ENCODE data around the gene OLFML3. TPM values are rescaled to one million over a fixed set of nuclear protein-coding genes. Genes with fewer than 3 reads are reported as not detected.

Gene OLFML3
- total RNA-seq, 6 donors from 2014 or later = 11.5 to 59.9 (median 36.6) TPM

DNA sequence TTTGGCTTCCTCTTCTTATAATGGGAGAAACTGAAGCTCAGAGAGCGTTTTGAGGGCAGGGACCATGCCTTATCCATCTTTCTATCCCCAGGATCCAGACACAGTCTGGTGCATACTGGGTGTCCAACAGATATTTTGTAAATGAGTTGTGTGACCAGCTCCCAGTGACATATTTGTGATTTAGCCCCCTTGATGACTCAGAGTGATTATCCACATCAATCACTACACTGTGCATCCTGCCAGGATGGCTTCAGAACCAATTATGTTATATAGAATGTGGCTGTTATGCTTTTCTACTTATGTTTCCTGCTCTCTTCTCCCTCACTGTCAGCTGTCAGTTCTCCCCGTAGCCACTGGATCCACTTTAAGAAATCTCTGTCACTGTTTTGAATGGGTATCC, 11.3 kb downstream of the OLFML3 start:
- Histone ChIP-seq H3K27me3 (no peaks in the 10 kb centered on the region), H3K4me1 (no peaks in the 10 kb centered on the region), H3K27ac (no peak overlapping the region), H3K9me3 (peaks cover 5 to 14% (median 9%) of the 10 kb centered on the region in 4 donors), H3K36me3 (no peaks in the 10 kb centered on the region), H3K4me3 (no peak overlapping the region)
- DNase-seq (no peak), ATAC-seq (ENCODE audit: low FRiP score in 2 of 2) (no peak)
- 63 to 93% methylated on average over 2 of the region's 2 CpGs for WGBS, 2 donors
- no peak for TF ChIP-seq EP300 (IDR thresholded peaks at IDR 0.05)
- TF ChIP-seq, protein P1, sequence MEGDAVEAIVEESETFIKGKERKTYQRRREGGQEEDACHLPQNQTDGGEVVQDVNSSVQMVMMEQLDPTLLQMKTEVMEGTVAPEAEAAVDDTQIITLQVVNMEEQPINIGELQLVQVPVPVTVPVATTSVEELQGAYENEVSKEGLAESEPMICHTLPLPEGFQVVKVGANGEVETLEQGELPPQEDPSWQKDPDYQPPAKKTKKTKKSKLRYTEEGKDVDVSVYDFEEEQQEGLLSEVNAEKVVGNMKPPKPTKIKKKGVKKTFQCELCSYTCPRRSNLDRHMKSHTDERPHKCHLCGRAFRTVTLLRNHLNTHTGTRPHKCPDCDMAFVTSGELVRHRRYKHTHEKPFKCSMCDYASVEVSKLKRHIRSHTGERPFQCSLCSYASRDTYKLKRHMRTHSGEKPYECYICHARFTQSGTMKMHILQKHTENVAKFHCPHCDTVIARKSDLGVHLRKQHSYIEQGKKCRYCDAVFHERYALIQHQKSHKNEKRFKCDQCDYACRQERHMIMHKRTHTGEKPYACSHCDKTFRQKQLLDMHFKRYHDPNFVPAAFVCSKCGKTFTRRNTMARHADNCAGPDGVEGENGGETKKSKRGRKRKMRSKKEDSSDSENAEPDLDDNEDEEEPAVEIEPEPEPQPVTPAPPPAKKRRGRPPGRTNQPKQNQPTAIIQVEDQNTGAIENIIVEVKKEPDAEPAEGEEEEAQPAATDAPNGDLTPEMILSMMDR (IDR thresholded peaks at IDR 0.05) = no peak
- TF ChIP-seq POLR2AphosphoS5 (IDR thresholded peaks at IDR 0.05) = no peak
- no peak for TF ChIP-seq POLR2A (IDR thresholded peaks at IDR 0.05)

DNA sequence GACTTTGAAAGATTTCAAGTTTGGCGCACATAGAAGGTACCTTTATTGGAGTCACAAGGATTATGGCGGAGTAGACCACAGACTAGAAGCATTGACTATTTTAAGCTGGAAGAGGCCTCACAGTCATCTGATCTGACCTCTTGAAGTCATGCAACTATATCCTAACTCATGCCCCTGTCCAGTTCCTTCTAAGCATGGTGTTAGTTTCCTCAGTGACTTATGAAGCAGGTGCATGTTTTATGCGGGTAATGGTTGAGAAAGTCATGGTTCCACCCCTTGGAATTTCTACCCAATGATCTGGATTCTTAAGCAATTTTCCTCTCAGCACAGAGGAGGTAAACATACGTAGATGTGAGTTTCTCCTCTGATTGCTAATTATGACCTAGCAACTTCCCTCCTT, 11.7 kb downstream of the OLFML3 start:
- no peaks in the 10 kb centered on the region for H3K4me1 ChIP-seq
- DNase-seq (no peak), ATAC-seq (ENCODE audit: low FRiP score in 2 of 2) (no peak)
- no peak overlapping the region for H3K4me3 ChIP-seq
- TF ChIP-seq POLR2A (IDR thresholded peaks at IDR 0.05) (no peak), EP300 (IDR thresholded peaks at IDR 0.05) (no peak), POLR2AphosphoS5 (IDR thresholded peaks at IDR 0.05) (no peak)
- TF ChIP-seq, protein P1 (IDR thresholded peaks at IDR 0.05) = no peak
- H3K36me3 ChIP-seq = no peaks in the 10 kb centered on the region
- H3K27ac ChIP-seq = no peak overlapping the region
- WGBS, 2 donors = 84 to 87% methylated on average over 4 of the region's 4 CpGs
- H3K27me3 ChIP-seq = no peaks in the 10 kb centered on the region
- peaks cover 6 to 17% (median 12%) of the 10 kb centered on the region in 4 donors for H3K9me3 ChIP-seq

DNA sequence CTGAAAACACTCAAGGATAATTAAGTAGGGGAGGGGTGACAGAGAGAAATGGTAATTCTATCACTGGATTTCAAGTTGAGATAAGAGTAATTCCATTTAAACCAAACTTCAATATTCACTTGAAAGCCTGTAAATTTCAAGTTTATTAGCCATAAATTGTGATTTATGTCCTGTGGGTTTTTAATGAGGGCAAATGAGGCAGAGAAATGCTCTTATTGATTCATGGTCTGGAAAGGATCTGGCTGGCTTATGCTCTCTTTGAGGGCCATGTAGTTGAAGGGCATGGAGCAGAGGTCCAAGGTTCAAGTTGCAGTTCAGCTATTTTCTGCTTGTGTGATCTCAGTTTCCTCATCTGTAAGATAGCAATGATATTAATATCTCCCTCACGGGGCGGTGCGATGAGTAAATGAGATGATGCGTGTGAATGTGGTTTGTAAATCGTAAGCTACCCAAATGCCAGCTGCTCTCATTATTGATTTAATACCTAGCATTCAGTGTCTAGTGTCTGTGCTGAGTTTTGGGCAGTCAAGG, 12.3 kb downstream of the OLFML3 start:
- H3K36me3 ChIP-seq = no peaks in the 10 kb centered on the region
- no peak overlapping the region for H3K27ac ChIP-seq
- no peak overlapping the region for H3K4me3 ChIP-seq
- TF ChIP-seq POLR2AphosphoS5 (IDR thresholded peaks at IDR 0.05) (no peak), EP300 (IDR thresholded peaks at IDR 0.05) (no peak), POLR2A (IDR thresholded peaks at IDR 0.05) (no peak)
- TF ChIP-seq, protein P1 (IDR thresholded peaks at IDR 0.05) = no peak
- H3K27me3 ChIP-seq = no peaks in the 10 kb centered on the region
- DNase-seq = no peak
- WGBS, 2 donors = 95 to 100% methylated on average over 5 of the region's 5 CpGs
- H3K4me1 ChIP-seq = no peaks in the 10 kb centered on the region
- H3K9me3 ChIP-seq = peaks cover 6 to 17% (median 12%) of the 10 kb centered on the region in 4 donors
- ATAC-seq (ENCODE audit: low FRiP score in 2 of 2) = no peak

DNA sequence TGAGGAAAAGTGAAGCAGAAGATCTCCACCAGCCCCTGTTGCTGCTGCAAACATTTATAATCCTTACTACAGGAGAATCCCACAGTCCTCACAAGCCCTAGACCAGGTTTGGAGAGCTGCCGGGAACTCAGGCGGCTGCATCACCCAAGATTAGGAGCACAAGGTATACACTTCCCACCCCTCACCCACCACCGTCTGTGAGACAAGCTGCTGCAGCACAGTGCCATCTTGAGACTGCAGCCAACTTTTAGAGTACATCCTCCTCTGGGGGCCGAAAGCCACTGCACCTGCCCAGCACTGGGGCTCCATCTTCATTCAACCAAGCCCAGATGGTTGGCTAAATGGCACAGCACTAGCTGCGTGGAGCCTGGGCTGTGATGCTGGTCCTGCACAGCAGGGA, 13.8 kb downstream of the OLFML3 start:
- Histone ChIP-seq H3K9me3 (peaks cover 6 to 17% (median 12%) of the 10 kb centered on the region in 4 donors), H3K36me3 (no peaks in the 10 kb centered on the region), H3K4me3 (no peak overlapping the region), H3K27me3 (no peaks in the 10 kb centered on the region), H3K4me1 (peaks cover 0 to 2% (median 0%) of the 10 kb centered on the region in 4 donors), H3K27ac (no peak overlapping the region)
- ATAC-seq (ENCODE audit: low FRiP score in 2 of 2) (no peak), DNase-seq (no peak)
- TF ChIP-seq POLR2A (IDR thresholded peaks at IDR 0.05) (no peak), POLR2AphosphoS5 (IDR thresholded peaks at IDR 0.05) (no peak), EP300 (IDR thresholded peaks at IDR 0.05) (no peak)
- TF ChIP-seq, protein P1 (IDR thresholded peaks at IDR 0.05) = no peak
- WGBS, 2 donors = 97% methylated on average over 4 of the region's 5 CpGs; no CpG with 5 or more reads in 1 of the 2 donors

DNA sequence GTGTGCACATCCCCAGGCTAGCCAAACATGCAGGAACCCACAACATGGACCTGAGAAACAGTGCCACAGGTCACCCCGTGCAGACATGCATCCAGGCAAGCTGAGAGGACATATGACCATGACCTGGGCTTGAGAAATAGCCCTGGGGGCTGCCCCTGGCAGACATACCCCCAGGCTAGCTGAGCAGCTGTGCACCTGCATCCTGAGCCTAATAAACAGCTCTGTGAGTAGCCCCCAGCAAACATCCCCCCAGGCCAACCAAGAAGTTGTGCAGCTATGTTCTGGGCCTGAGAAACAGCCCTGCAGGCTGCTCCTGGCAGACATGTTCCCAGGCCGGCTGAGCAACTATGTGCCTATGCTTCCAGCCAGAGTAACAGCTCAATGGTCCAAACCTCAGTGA, 14.5 kb downstream of the OLFML3 start:
- Histone ChIP-seq H3K27ac (no peak overlapping the region), H3K4me3 (no peak overlapping the region), H3K4me1 (peaks cover 0 to 5% (median 0%) of the 10 kb centered on the region in 4 donors), H3K36me3 (no peaks in the 10 kb centered on the region), H3K27me3 (no peaks in the 10 kb centered on the region), H3K9me3 (peaks cover 6 to 17% (median 12%) of the 10 kb centered on the region in 4 donors)
- WGBS, 2 donors = 90% methylated on average over 2 of the region's 2 CpGs; no CpG with 5 or more reads in 1 of the 2 donors
- no peak for TF ChIP-seq EP300 (IDR thresholded peaks at IDR 0.05)
- DNase-seq (no peak), ATAC-seq (ENCODE audit: low FRiP score in 2 of 2) (no peak)
